ENCODE results near the gene PRPF40B.

The PRPF40B gene

GRCh38 chr12:49667325-49668090, 44.1 kb downstream of the PRPF40B start:
- no peaks in the 10 kb centered on the region for H3K9me3 Mint-ChIP-seq
- no peak for DNase-seq
- no peaks in the 10 kb centered on the region for H3K27me3 Mint-ChIP-seq (ENCODE audit: low read depth, poor library complexity)
- peaks cover 6% of the 10 kb centered on the region for H3K36me3 Mint-ChIP-seq (ENCODE audit: low read depth)
- no peak overlapping the region for H3K27ac Mint-ChIP-seq
- no peak for TF ChIP-seq CTCF (IDR thresholded peaks at IDR 0.05)
- H3K4me1 Mint-ChIP-seq, result peaks cover 58% of the 10 kb centered on the region
- H3K4me3 Mint-ChIP-seq, result no peak overlapping the region

DNA sequence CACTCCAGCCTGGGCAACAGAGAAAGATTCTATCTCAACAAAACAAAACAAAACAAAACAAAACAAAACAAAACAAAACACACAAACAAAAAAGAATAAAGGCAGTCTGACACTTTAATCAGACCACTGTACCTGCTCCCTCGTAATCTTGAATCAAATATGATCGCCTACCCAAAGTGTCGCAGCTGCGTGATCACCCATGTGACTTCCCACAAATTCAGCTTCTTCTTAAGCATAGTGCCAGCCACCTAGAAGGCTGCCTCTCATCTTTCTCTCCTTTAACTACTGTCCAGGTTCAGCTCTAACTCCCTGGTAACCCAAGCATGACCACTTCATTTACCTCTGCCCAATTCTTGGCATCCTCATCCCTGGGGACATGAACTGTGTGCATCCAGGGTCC, 46.4 kb downstream of the PRPF40B start:
- Mint-ChIP-seq H3K4me3 (no peak overlapping the region), H3K9me3 (no peaks in the 10 kb centered on the region), H3K36me3 (ENCODE audit: low read depth) (peaks cover 6% of the 10 kb centered on the region), H3K27me3 (ENCODE audit: low read depth, poor library complexity) (no peaks in the 10 kb centered on the region), H3K27ac (no peak overlapping the region), H3K4me1 (peaks cover 58% of the 10 kb centered on the region)
- no peak for DNase-seq
- TF ChIP-seq CTCF (IDR thresholded peaks at IDR 0.05), result no peak

GRCh38 chr12:49671031-49671765, 47.8 kb downstream of the PRPF40B start:
- H3K4me1 Mint-ChIP-seq, result peaks cover 65% of the 10 kb centered on the region
- TF ChIP-seq CTCF (IDR thresholded peaks at IDR 0.05), result no peak
- peaks cover 2% of the 10 kb centered on the region for H3K36me3 Mint-ChIP-seq (ENCODE audit: low read depth)
- no peak overlapping the region for H3K4me3 Mint-ChIP-seq
- no peak overlapping the region for H3K27ac Mint-ChIP-seq
- H3K27me3 Mint-ChIP-seq (ENCODE audit: low read depth, poor library complexity), result no peaks in the 10 kb centered on the region
- no peaks in the 10 kb centered on the region for H3K9me3 Mint-ChIP-seq
- no peak for DNase-seq

DNA sequence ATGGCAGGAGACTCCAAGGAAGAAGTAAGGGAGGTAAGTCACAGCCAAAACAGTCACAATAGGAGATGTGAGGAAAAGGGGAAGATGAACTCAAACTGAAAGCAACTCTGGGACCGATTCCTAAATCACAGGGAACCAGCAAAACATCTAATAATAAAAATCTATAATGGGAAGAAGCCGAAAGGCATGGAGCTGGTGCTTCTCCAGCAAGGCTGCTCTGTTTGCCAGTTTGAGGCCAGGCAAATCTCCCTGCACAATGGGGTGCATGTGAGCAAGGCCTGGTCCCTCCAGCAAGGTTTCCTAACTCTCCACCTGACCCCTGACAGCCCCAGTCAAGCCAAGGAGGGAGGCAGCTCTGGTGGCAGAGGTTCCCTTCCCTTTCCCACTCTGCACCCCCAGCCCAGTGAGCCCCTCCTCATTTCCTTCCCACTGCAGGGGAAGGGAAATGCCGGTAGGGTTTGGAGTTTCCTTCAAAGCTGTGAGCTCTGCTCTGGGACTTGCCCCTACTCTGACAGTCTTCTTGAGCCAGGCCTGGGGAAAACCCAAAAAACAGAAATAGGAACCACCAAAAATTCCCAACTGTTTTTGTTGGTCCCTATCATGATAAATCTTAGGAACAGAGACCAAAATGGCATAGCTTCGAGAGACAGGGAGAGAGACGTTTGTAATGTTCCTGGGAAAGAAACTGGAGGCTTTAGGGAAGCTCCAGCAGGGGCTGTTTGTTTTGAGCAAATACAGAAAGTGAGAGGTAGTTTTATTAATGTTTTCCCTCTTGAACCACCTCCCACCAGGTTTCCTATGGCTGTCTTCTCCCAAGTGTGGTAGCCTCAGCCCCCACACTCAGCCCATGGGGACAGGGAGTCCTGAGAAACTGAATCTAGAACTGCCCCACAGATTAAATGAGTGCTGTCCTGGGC, 49.2 kb downstream of the PRPF40B start:
- Mint-ChIP-seq H3K27me3 (ENCODE audit: low read depth, poor library complexity) (no peaks in the 10 kb centered on the region), H3K9me3 (no peaks in the 10 kb centered on the region), H3K36me3 (ENCODE audit: low read depth) (no peaks in the 10 kb centered on the region), H3K4me1 (peaks cover 75% of the 10 kb centered on the region), H3K4me3 (peak overlapping the region; percentile 44), H3K27ac (peak overlapping the region; percentile 94)
- TF ChIP-seq CTCF (IDR thresholded peaks at IDR 0.05), result no peak
- DNase-seq, result no peak

GRCh38 chr12:49673446-49674317, 50.3 kb downstream of the PRPF40B start:
- peak overlapping the region; percentile 51 for H3K4me3 Mint-ChIP-seq
- H3K4me1 Mint-ChIP-seq, result peaks cover 75% of the 10 kb centered on the region
- H3K27me3 Mint-ChIP-seq (ENCODE audit: low read depth, poor library complexity), result peaks cover 3% of the 10 kb centered on the region
- H3K9me3 Mint-ChIP-seq, result no peaks in the 10 kb centered on the region
- DNase-seq, result peak; percentile 68
- peak overlapping the region; percentile 94 for H3K27ac Mint-ChIP-seq
- peak; percentile 20 for TF ChIP-seq CTCF (IDR thresholded peaks at IDR 0.05)
- H3K36me3 Mint-ChIP-seq (ENCODE audit: low read depth), result no peaks in the 10 kb centered on the region
